Common myeloid progenitor, CD34-positive (primary cell): ENCODE results near the gene MAD2L1. TPM values are rescaled to one million over a fixed set of nuclear protein-coding genes. Genes with fewer than 3 reads are reported as not detected.
"Not testable (repeated sequence)": the region's sequence is repeated elsewhere in the genome, so short reads cannot be mapped to it uniquely, and the experiment has no call there.

ENCODE experiments used
- CTCF ChIA-PET: fragments of 350-600 bp; sonication (Branson Sonifier 250); formaldehyde crosslinking; loops from one replicate; lab custom pipeline; 2021; ENCODE audit warnings: antibody characterized with exemption; lab: Charles Lee
- POLR2A ChIA-PET: fragments of 350-600 bp; sonication (Branson Sonifier 250); formaldehyde crosslinking; loops from one replicate; lab custom pipeline; 2021; ENCODE audit warnings: antibody characterized with exemption; lab: Charles Lee
- DNase-seq, 3 donors: peaks; one replicate each; pipeline versions ENCODE4 v3.0.0 to v3.0.0-alpha.2; 2013
- H3K27ac ChIP-seq, 2 experiments: 1 replicate in 1 of 2; 2 replicates in 1 of 2; pipeline ENCODE4 v1.7.0; 2013; ENCODE audit warnings: inconsistent platforms in 2 of 2, low read length in 2 of 2, mild to moderate bottlenecking in 2 of 2, low read depth in 1 of 2, moderate library complexity in 1 of 2; ENCODE audit not compliant: severe bottlenecking in 2 of 2, insufficient read depth in 1 of 2, poor library complexity in 1 of 2
- H3K27me3 ChIP-seq, 5 experiments: replicated peaks in 2 of 5; 1 replicate in 3 of 5; 2 replicates in 2 of 5; pipeline versions ENCODE4 v1.6.1 to v1.7.0; 2013; ENCODE audit warnings: low read length in 4 of 5, mild to moderate bottlenecking in 2 of 5, moderate library complexity in 2 of 5, inconsistent platforms in 1 of 5; ENCODE audit not compliant: insufficient read depth in 5 of 5, control insufficient read depth in 4 of 5
- H3K36me3 ChIP-seq, 4 experiments: 1 replicate in 2 of 4; 2 replicates in 2 of 4; pipeline versions ENCODE4 v1.6.1 to v1.7.0; 2013; ENCODE audit warnings: low read length in 3 of 4, control low read depth in 1 of 4, mild to moderate bottlenecking in 1 of 4; ENCODE audit not compliant: control insufficient read depth in 4 of 4, insufficient read depth in 4 of 4
- H3K4me1 ChIP-seq, 4 experiments: 1 replicate in 3 of 4; 2 replicates in 1 of 4; pipeline versions ENCODE4 v1.6.1 to v1.7.1; 2013; ENCODE audit warnings: low read length in 3 of 4, mild to moderate bottlenecking in 3 of 4, control low read depth in 1 of 4, inconsistent platforms in 1 of 4, moderate library complexity in 1 of 4; ENCODE audit not compliant: control insufficient read depth in 4 of 4, insufficient read depth in 4 of 4; ENCODE audit errors: control extremely low read depth in 1 of 4
- H3K4me3 ChIP-seq, 7 experiments: 1 replicate in 4 of 7; 2 replicates in 3 of 7; pipeline versions ENCODE4 v1.5.1 to v1.7.0; 2013; ENCODE audit warnings: mild to moderate bottlenecking in 7 of 7, low read length in 6 of 7, moderate library complexity in 6 of 7, inconsistent platforms in 2 of 7, low read depth in 2 of 7, control low read depth in 1 of 7; ENCODE audit not compliant: insufficient read depth in 4 of 7, control insufficient read depth in 1 of 7; ENCODE audit errors: extremely low read depth in 1 of 7
- H3K9me3 ChIP-seq, 5 experiments: 1 replicate in 4 of 5; 2 replicates in 1 of 5; pipeline versions ENCODE4 v1.6.1 to v1.7.1; 2013; ENCODE audit warnings: low read length in 4 of 5, mild to moderate bottlenecking in 2 of 5, inconsistent platforms in 1 of 5, low read depth in 1 of 5, moderate library complexity in 1 of 5; ENCODE audit not compliant: control insufficient read depth in 4 of 5, insufficient read depth in 2 of 5; ENCODE audit errors: control extremely low read depth in 1 of 5
- WGBS: methylation state at CpG from one replicate; pipeline ENCODE4 v1.1.5; 2013; ENCODE audit not compliant: insufficient coverage; 5-methylcytosine and 5-hydroxymethylcytosine counted together
- polyA plus RNA-seq: library from polyadenylated mRNA; unstranded; fragments of 120-200 nt; gene quantifications from one replicate; pipeline ENCODE4 v1.2.1, GENCODE V29; 2013

MAD2L1 gene
- 25.6 TPM for polyA plus RNA-seq

DNA sequence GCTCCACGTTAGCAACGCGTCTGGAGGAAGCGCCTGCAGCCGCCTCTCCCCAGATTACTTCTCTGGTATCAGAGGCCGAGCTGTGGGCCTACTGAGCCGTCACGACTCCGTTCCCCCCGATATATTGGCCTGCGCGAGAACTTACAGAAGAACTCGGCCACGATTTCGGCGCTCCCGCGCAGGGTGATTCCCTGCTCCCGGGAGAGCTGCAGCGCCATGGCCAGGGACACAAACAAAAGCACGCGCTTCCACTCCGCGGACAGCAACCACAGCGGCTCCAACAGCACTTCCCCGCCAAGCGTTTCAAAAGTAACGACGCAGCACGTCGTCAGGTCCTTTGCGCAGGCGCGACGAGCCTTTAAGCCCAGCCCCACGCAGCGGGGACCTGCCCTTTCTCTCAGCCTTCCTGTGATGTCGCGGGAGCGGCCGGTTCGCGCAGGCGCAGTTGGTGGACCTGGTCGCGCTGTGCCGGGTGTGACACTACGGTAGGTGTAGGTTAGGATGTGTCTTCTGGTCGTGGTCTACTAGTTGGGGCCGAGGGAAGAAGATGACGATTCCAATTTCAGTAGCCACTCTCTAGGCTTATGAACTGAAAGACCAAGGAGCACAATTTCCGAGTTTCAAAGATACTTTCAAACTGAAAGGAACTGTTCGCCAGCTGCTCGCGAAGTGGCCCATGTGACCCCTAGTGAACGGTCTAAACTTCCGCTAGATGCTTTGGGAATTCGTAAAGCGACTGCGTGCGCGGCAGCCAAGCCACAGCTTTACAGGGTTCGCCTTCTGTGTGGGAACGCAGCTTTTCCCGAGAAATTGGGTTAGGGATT, at the start of gene MAD2L1:
Gene MAD2L1 (minus strand): TSS at position 332 of the 824 bp plus-strand sequence. CDS start 114 bp downstream, at position 218.
- H3K9me3 ChIP-seq = no peaks in the 10 kb centered on the region
- H3K27me3 ChIP-seq = no peaks in the 10 kb centered on the region
- ChIA-PET CTCF (interaction anchor here (1.2 kb wide), 1 partner anchor 10 kb away, joined by 4 read pairs; no protein-coding TSS in a partner anchor), POLR2A (interaction anchor here (1.0 kb wide), 1 partner anchor 10 kb away, joined by 3 read pairs; no protein-coding TSS in a partner anchor)
- H3K27ac ChIP-seq = peak within 1 kb of the TSS; percentile 89 to 96
- peaks cover 0 to 26% (median 2%) of the 10 kb centered on the region in 4 experiments for H3K36me3 ChIP-seq
- peaks cover 15 to 60% (median 29%) of the 10 kb centered on the region in 4 experiments for H3K4me1 ChIP-seq
- H3K4me3 ChIP-seq = peak within 1 kb of the TSS; percentile 72 to 95 (median 90)
- WGBS = 0% methylated on average over 57 of the region's 65 CpGs
- peak; percentile 98 to 99 (median 99) for DNase-seq

DNA sequence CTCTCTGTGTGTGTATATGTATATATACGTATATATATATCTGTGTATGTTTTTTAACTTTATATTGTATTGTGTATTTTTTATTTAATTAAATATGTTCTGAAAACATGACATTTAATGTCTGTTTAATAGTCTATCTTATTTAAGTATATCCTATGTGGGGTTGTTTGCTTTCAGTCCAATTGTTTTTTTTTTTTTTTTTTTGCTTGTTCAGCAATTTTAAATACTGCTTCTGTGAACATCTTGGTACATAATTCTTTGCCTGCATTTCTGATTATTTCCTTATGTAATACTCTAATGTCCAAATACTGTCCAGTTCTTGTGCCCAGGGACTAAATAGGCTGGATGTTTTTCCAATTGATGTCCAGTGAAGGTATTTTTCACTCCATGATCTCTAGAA, 45.1 kb upstream of the MAD2L1 start:
- ChIA-PET POLR2A (no interaction called here), CTCF (no interaction called here)
- Histone ChIP-seq H3K4me1 (no peaks in the 10 kb centered on the region), H3K27me3 (no peaks in the 10 kb centered on the region), H3K9me3 (no peaks in the 10 kb centered on the region), H3K4me3 (no peak overlapping the region), H3K36me3 (no peaks in the 10 kb centered on the region), H3K27ac (no peak overlapping the region)
- no CpG with 5 or more reads among the region's 1 CpG for WGBS
- DNase-seq = no peak

DNA sequence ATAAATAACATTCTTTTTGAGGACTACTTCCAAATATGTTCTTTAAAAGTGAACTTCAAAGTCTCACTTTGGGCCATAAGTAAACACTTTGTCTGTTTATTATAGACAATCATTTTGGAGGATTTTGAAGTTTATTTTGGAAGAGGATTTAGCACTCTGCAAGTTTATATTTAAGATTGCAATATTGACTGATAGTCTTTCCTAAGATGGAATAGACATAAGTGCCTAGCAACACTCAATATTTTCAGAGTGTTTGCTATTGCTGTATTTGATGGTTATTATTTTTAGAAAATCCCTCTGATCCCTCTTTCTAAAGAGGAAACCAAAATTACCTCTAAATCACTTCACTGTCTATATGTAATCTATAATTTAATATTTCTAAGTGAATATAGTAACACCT, 42.8 kb upstream of the MAD2L1 start:
- H3K36me3 ChIP-seq = no peaks in the 10 kb centered on the region
- CTCF ChIA-PET = no interaction called here
- H3K4me1 ChIP-seq = no peaks in the 10 kb centered on the region
- H3K4me3 ChIP-seq = no peak overlapping the region
- no peak for DNase-seq
- no peaks in the 10 kb centered on the region for H3K27me3 ChIP-seq
- no peak overlapping the region for H3K27ac ChIP-seq
- H3K9me3 ChIP-seq = no peaks in the 10 kb centered on the region
- POLR2A ChIA-PET = no interaction called here

DNA sequence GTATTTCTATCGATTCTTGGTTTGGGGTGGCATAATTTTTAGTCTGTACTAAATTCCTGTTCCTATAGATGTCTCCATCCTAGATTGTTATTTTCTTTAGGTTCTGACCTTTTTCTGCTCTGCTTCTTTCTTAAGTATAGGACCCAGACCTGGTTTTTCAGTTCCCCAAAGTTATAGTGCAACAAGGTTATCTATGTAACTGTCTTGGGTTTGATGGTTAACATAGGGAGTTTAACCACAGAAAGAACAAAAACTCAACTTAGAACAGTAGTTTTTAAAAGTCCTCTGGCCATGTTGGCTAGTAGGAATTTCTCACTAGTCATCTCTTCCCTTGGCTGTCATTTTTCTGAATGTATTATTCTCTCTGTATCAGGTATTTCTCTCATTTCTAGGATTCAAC, 38.8 kb upstream of the MAD2L1 start:
- DNase-seq = no peak
- no peak overlapping the region for H3K4me3 ChIP-seq
- H3K27ac ChIP-seq = no peak overlapping the region
- no peaks in the 10 kb centered on the region for H3K4me1 ChIP-seq
- no CpG with 5 or more reads among the region's 1 CpG for WGBS
- ChIA-PET POLR2A (no interaction called here), CTCF (no interaction called here)
- no peaks in the 10 kb centered on the region for H3K27me3 ChIP-seq
- H3K36me3 ChIP-seq = no peaks in the 10 kb centered on the region
- H3K9me3 ChIP-seq = no peaks in the 10 kb centered on the region

DNA sequence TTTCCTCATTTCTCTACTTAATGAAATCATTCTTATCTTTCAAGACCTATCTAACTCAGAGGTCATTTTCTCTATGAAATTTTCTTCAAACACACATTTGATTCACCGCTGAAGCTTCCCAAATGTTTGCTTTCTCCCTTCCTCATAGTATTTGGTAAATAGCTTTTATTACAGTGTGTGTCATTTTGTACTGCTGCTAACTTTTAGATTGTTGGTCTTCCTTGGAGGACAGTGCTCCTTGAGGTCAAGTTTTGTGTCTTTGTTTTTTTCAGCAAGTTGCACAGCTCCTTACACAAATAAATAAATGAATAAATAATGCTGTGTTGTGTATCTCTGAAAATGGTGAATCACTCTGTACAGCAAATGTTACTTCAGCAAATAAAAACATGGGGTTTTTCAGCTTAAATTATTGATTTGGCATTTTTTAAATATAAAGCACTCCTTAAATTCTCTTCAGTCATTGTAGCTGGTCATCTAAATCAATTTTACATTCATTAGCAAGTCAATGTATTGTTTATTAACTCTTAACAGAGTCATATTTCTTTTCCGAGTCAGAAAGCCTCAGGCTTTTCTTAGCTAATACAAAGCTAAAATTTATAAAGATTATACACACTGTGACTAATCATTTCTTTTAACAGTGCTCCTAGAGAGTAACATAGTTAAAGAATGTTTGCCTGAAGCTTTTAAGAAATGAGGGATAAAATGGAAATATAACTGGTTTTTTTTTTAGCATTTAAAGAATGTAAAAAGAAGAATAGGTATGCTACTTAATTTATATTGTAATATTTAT, 30.1 kb upstream of the MAD2L1 start:
- ChIA-PET CTCF (no interaction called here), POLR2A (no interaction called here)
- no CpG with 5 or more reads among the region's 2 CpGs for WGBS
- Histone ChIP-seq H3K36me3 (no peaks in the 10 kb centered on the region), H3K27ac (no peak overlapping the region), H3K9me3 (peaks cover 0 to 2% (median 0%) of the 10 kb centered on the region in 5 experiments), H3K4me1 (peaks cover 0 to 1% (median 0%) of the 10 kb centered on the region in 4 experiments), H3K27me3 (no peaks in the 10 kb centered on the region), H3K4me3 (no peak overlapping the region)
- no peak for DNase-seq

DNA sequence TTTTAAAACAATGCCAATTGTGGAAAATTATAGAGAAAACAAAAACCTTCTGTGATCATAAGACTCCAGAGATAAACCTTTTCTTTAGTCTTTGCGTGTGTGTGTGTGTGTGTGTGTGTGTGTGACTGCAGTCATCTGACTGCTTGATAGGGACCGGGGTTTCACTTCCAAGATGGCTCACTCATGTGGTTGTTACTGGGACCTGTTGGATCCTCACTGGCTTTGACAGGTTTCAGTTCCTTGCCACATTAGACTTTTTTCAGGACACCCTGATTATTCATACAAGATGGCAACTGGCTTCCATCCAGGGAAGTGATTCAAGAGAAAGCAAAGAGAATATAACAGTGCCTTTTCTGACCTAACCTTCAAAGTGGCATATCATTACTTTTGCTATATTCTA, 21.9 kb upstream of the MAD2L1 start:
- ChIA-PET CTCF (no interaction called here), POLR2A (no interaction called here)
- Histone ChIP-seq H3K9me3 (peaks cover 0 to 3% (median 0%) of the 10 kb centered on the region in 5 experiments), H3K4me3 (no peak overlapping the region), H3K36me3 (no peaks in the 10 kb centered on the region), H3K4me1 (peaks cover 5 to 6% (median 5%) of the 10 kb centered on the region in 4 experiments), H3K27ac (no peak overlapping the region), H3K27me3 (no peaks in the 10 kb centered on the region)
- 90% methylated on average over 2 of the region's 2 CpGs for WGBS
- DNase-seq = no peak

DNA sequence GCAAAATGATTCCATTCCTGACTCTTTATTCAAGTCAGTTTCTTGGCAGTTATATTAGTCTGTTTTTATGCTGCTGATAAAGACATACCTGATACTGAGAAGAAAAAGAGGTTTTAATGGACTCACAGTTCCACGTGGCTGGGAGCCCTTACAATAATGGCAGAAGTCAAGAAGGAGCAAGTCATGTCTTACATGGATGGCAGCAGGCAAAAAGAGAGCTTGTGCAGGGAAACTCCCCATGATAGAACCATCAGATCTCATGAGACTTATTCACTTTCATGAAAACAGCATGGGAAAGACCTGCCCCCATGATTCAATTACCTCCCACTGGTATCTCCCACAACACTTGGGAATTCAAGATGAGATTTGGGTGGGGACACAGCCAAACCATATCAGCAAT, 21.4 kb upstream of the MAD2L1 start:
- H3K27ac ChIP-seq, H3K27me3 ChIP-seq, H3K4me1 ChIP-seq, H3K4me3 ChIP-seq, POLR2A ChIA-PET, H3K36me3 ChIP-seq, H3K9me3 ChIP-seq, DNase-seq: not testable (repeated sequence)
- CTCF ChIA-PET = interaction anchor here (1.6 kb wide), 1 partner anchor 10 kb away, joined by 4 read pairs; no protein-coding TSS in a partner anchor
- WGBS = 75% methylated on average over 1 of the region's 1 CpG
